ENCODE results near the gene AKR7A2.
"Not testable (repeated sequence)": the region's sequence is repeated elsewhere in the genome, so short reads cannot be mapped to it uniquely, and the experiment has no call there.

AKR7A2 gene

GRCh38 chr1:19256301-19256700, 55.6 kb downstream of the AKR7A2 start:
- DNase-seq = not testable (repeated sequence)

GRCh38 chr1:19255288-19255687, 56.7 kb downstream of the AKR7A2 start:
- no peak for DNase-seq

- no peak for DNase-seq
These were observed 57.5 kb downstream of the AKR7A2 start for GRCh38 chr1:19254416-19254815.

Measured in NCI-H526 (cell line).